Stomach smooth muscle (tissue), 2 donors: Measurements from ENCODE around the gene PCNX2.
A peak's percentile ranks its signal among the peaks of the same experiment; 100 is the strongest.

Experiments used
- H3K27ac ChIP-seq: one replicate; pipeline ENCODE4 v1.7.0; 2013; ENCODE audit warnings: mild to moderate bottlenecking, low read length, inconsistent platforms
- H3K27me3 ChIP-seq, 2 donors: one replicate each; pipeline ENCODE4 v1.7.0; 2013; ENCODE audit warnings: low read length in 2 of 2; ENCODE audit not compliant: insufficient read depth in 2 of 2, control insufficient read depth in 1 of 2
- H3K36me3 ChIP-seq, 2 donors: one replicate each; pipeline ENCODE4 v1.7.0; 2013; ENCODE audit warnings: low read length in 2 of 2; ENCODE audit not compliant: control insufficient read depth in 2 of 2, insufficient read depth in 2 of 2
- H3K4me1 ChIP-seq: one replicate; pipeline ENCODE4 v1.7.0; 2013; ENCODE audit warnings: low read length; ENCODE audit not compliant: control insufficient read depth, insufficient read depth
- H3K4me3 ChIP-seq, 2 donors: one replicate each; pipeline ENCODE4 v1.7.0; 2013; ENCODE audit warnings: low read length in 2 of 2
- H3K9ac ChIP-seq, 2 donors: one replicate each; pipeline ENCODE4 v1.7.0; 2013; ENCODE audit warnings: low read length in 2 of 2, mild to moderate bottlenecking in 1 of 2
- H3K9me3 ChIP-seq, 2 donors: one replicate each; pipeline ENCODE4 v1.7.0; 2013; ENCODE audit warnings: low read length in 2 of 2; ENCODE audit not compliant: control insufficient read depth in 2 of 2
- donor health status: healthy.
- donor health status: Pancreatic carcinoma.

The PCNX2 gene

GRCh38 chr1:233295237-233295974 lies at the start of gene PCNX2:
Gene PCNX2 (minus strand): TSS chr1:233295725. CDS start chr1:233295478, 247 bp downstream.
- H3K36me3 ChIP-seq, result no peaks in the 10 kb centered on the region
- H3K9me3 ChIP-seq, result no peaks in the 10 kb centered on the region
- H3K27ac ChIP-seq, result no peak within 1 kb of the TSS
- H3K4me1 ChIP-seq, result peaks cover 5% of the 10 kb centered on the region
- H3K9ac ChIP-seq, result peak within 1 kb of the TSS in 1 of 2 donors; percentile 29
- peaks cover 8 to 12% of the 10 kb centered on the region in 2 donors for H3K27me3 ChIP-seq
- peak within 1 kb of the TSS; percentile 37 to 69 for H3K4me3 ChIP-seq

GRCh38 chr1:233343262-233343661 lies 47.7 kb upstream of the PCNX2 start:
- Histone ChIP-seq H3K36me3 (no peaks in the 10 kb centered on the region), H3K27ac (no peak overlapping the region), H3K4me3 (no peak overlapping the region), H3K9me3 (no peaks in the 10 kb centered on the region), H3K27me3 (no peaks in the 10 kb centered on the region), H3K9ac (no peak overlapping the region), H3K4me1 (no peaks in the 10 kb centered on the region)

- Histone ChIP-seq H3K4me1 (no peaks in the 10 kb centered on the region), H3K9me3 (no peaks in the 10 kb centered on the region), H3K9ac (no peak overlapping the region), H3K27me3 (peaks cover 0 to 2% of the 10 kb centered on the region in 2 donors), H3K27ac (no peak overlapping the region), H3K36me3 (no peaks in the 10 kb centered on the region), H3K4me3 (no peak overlapping the region)
These were observed 46.6 kb upstream of the PCNX2 start for GRCh38 chr1:233342086-233342485.

GRCh38 chr1:233340966-233341516 lies 45.5 kb upstream of the PCNX2 start:
- Histone ChIP-seq H3K27me3 (peaks cover 0 to 2% of the 10 kb centered on the region in 2 donors), H3K9ac (no peak overlapping the region), H3K4me1 (no peaks in the 10 kb centered on the region), H3K27ac (no peak overlapping the region), H3K4me3 (no peak overlapping the region), H3K9me3 (no peaks in the 10 kb centered on the region), H3K36me3 (no peaks in the 10 kb centered on the region)

- no peaks in the 10 kb centered on the region for H3K4me1 ChIP-seq
- peaks cover 0 to 2% of the 10 kb centered on the region in 2 donors for H3K27me3 ChIP-seq
- H3K9ac ChIP-seq, result no peak overlapping the region
These were observed 44.6 kb upstream of the PCNX2 start for GRCh38 chr1:233340031-233340555.

GRCh38 chr1:233338102-233338501 lies 42.6 kb upstream of the PCNX2 start:
- Histone ChIP-seq H3K4me1 (no peaks in the 10 kb centered on the region), H3K27me3 (peaks cover 0 to 2% of the 10 kb centered on the region in 2 donors), H3K36me3 (no peaks in the 10 kb centered on the region), H3K27ac (no peak overlapping the region), H3K4me3 (no peak overlapping the region), H3K9me3 (no peaks in the 10 kb centered on the region), H3K9ac (no peak overlapping the region)

More at GRCh38 chr1:233340031-233340555, 44.6 kb upstream of the PCNX2 start:
- no peaks in the 10 kb centered on the region for H3K9me3 ChIP-seq
- no peak overlapping the region for H3K4me3 ChIP-seq
- H3K27ac ChIP-seq, result no peak overlapping the region
- H3K36me3 ChIP-seq, result no peaks in the 10 kb centered on the region

GRCh38 chr1:233337505-233337904 lies 42.0 kb upstream of the PCNX2 start:
- no peak overlapping the region for H3K4me3 ChIP-seq
- H3K4me1 ChIP-seq, result no peaks in the 10 kb centered on the region
- H3K36me3 ChIP-seq, result no peaks in the 10 kb centered on the region
- no peaks in the 10 kb centered on the region for H3K9me3 ChIP-seq
- H3K27ac ChIP-seq, result no peak overlapping the region
- no peak overlapping the region for H3K9ac ChIP-seq
- H3K27me3 ChIP-seq, result peaks cover 0 to 2% of the 10 kb centered on the region in 2 donors

- Histone ChIP-seq H3K4me1 (no peaks in the 10 kb centered on the region), H3K36me3 (no peaks in the 10 kb centered on the region), H3K27ac (no peak overlapping the region), H3K9ac (no peak overlapping the region), H3K4me3 (no peak overlapping the region), H3K9me3 (no peaks in the 10 kb centered on the region), H3K27me3 (peaks cover 0 to 5% of the 10 kb centered on the region in 2 donors)
These were observed 41.3 kb upstream of the PCNX2 start for GRCh38 chr1:233336554-233337456.

GRCh38 chr1:233334092-233334491 lies 38.6 kb upstream of the PCNX2 start:
- Histone ChIP-seq H3K27me3 (peaks cover 4 to 11% of the 10 kb centered on the region in 2 donors), H3K4me1 (peaks cover 2% of the 10 kb centered on the region), H3K4me3 (no peak overlapping the region)

GRCh38 chr1:233333086-233333485 lies 37.6 kb upstream of the PCNX2 start:
- Histone ChIP-seq H3K36me3 (no peaks in the 10 kb centered on the region), H3K4me1 (peaks cover 12% of the 10 kb centered on the region), H3K9ac (no peak overlapping the region), H3K9me3 (no peaks in the 10 kb centered on the region), H3K27me3 (peaks cover 9 to 21% of the 10 kb centered on the region in 2 donors), H3K4me3 (no peak overlapping the region), H3K27ac (no peak overlapping the region)

More at GRCh38 chr1:233334092-233334491, 38.6 kb upstream of the PCNX2 start:
- H3K27ac ChIP-seq, result no peak overlapping the region
- no peaks in the 10 kb centered on the region for H3K9me3 ChIP-seq
- no peaks in the 10 kb centered on the region for H3K36me3 ChIP-seq
- no peak overlapping the region for H3K9ac ChIP-seq
